Cardiac fibroblast (primary cell): ENCODE results near the gene KLHL8.
A peak's percentile ranks its signal among the peaks of the same experiment; 100 is the strongest.
"Not testable (repeated sequence)": the region's sequence is repeated elsewhere in the genome, so short reads cannot be mapped to it uniquely, and the experiment has no call there.

Experiments
- DNase-seq, 2 donors: peaks; one replicate each; pipeline versions ENCODE4 v3.0.0 to v3.0.0-alpha.2; 2010; ENCODE audit warnings: low read depth in 2 of 2
- H3K4me3 ChIP-seq, 2 donors: replicated peaks in 1 of 2; 1 replicate in 1 of 2; 2 replicates in 1 of 2; pipeline ENCODE4 v1.5.1; 2011; ENCODE audit warnings: low read depth in 2 of 2, low read length in 2 of 2, mild to moderate bottlenecking in 2 of 2, moderate library complexity in 1 of 2
- CTCF ChIP-seq: IDR thresholded peaks from one replicate; pipeline ENCODE4 v1.5.1; 2011; ENCODE audit warnings: low read depth, mild to moderate bottlenecking, low read length, inconsistent platforms

Gene KLHL8

DNA sequence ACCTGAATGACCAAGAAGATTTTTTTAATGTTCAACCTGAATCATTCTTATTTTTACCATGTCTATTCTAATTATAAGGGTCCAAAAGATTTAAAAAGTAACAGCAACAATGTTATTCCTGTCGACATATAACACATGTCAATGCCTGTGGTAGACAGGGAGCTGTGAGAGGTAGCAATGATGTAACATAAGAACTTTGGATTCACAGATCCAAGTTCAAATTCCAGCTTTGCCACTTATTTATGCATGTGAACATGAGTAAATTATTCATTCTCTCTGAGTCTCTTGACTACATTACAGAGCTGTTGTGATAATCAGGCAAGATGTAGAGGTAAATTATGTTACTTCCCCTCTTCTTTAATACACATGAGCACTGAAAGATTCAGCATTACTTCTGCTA lies 54.5 kb downstream of the KLHL8 start:
- H3K4me3 ChIP-seq, result no peak overlapping the region
- no peak for TF ChIP-seq CTCF
- DNase-seq, result no peak

- no peak for DNase-seq
- TF ChIP-seq CTCF, result no peak
- H3K4me3 ChIP-seq, result no peak overlapping the region
Measured at GRCh38 chr4:87153078-87153870, 67.1 kb downstream of the KLHL8 start.

DNA sequence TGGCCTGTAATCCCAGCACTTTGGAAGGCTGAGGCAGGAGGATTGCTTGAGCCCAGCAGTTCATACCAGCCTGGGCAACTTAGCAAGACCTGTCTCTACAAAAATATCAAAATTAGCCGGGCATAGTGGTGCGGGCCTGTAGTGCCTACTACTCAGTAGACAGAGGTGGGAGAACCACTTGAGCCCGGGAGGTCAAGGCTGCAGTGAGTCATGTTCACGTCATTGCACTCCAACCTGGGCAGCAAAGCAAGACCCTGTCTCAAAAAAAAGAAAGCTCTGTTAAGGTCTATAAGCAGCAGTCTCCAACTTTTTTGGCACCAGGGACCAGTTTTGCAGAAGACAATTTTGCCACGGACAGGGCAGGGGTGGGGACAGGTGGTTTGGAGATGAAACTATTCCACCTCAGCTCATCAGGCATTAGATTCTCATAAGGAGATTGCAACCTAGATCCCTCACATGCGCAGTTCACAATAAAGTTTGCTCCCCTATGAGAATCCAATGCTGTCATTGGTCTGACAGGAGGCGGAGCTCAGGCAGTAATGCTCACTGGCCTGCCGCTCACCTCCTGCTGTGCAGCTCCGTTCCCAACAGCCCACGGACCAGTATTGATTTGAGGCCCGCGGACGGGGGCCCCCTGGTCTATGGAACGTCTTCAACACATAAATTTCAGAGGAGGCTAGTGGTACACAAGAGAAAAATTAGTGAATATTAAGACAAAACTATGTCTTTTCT lies 67.9 kb downstream of the KLHL8 start:
- DNase-seq, result no peak

GRCh38 chr4:87151730-87152129 lies 68.7 kb downstream of the KLHL8 start:
- no peak for TF ChIP-seq CTCF
- H3K4me3 ChIP-seq, result no peak overlapping the region
- DNase-seq, result no peak

More for the DNA sequence above, 67.9 kb downstream of the KLHL8 start:
- H3K4me3 ChIP-seq, result no peak overlapping the region
- TF ChIP-seq CTCF, result no peak

- TF ChIP-seq CTCF, result peak; percentile 87
- no peak overlapping the region for H3K4me3 ChIP-seq
- peak; percentile 82 to 84 for DNase-seq
Measured at GRCh38 chr4:87150498-87151261, 69.7 kb downstream of the KLHL8 start.

DNA sequence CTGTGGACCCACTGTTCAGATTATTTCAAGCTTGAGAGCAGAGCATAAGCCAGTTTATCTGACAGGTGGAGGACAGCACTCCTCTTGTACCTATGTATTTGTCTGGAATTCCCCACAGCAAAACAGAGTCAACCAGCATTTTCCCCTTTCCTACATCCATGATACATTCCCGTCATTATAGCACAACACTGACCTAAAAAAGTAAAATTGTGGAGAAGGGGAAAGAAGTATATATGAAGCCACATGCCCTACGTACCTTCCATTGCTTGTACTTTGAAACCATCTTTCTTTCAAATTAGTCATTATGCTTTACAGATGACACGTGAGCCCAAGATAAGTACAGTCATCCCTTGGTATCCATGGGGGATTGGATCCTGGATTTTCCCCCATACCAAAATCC lies 73.3 kb downstream of the KLHL8 start:
- H3K4me3 ChIP-seq, result no peak overlapping the region
- no peak for DNase-seq
- TF ChIP-seq CTCF, result no peak

DNA sequence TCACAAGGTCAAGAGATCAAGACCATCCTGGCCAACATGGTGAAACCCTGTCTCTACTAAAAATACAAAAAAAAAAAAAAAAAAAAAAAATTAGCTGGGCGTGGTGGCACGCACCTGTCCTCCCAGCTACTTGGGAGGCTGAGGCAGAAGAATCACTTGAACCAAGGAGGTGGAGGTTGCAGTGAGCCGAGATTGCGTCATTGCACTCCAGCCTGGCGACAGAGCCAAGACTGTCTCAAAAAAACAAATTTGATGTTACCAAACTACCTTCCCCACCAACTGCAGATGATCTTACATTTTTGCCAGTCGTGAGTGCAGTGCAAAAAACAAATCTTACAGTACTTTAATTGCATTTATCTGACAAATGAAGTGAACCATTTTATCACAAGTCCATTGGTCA lies 74.5 kb downstream of the KLHL8 start:
- DNase-seq, result not testable (repeated sequence)

More for the DNA sequence above, 74.5 kb downstream of the KLHL8 start:
- H3K4me3 ChIP-seq, result not testable (repeated sequence)
